Upper lobe of left lung (tissue), 6 donors: Measurements from ENCODE around the gene NALCN. TPM values are rescaled to one million over a fixed set of nuclear protein-coding genes. Genes with fewer than 3 reads are reported as not detected.

Experiments used
- ATAC-seq, 2 donors: fragments of 200-7000 bp; cut with Tn5 transposase; one replicate each; pipeline ENCODE4 v1.9.1; 2022; ENCODE audit warnings: mild to moderate bottlenecking in 2 of 2, moderate library complexity in 2 of 2; ENCODE audit not compliant: low FRiP score in 2 of 2
- DNase-seq, 2 donors: peaks; one replicate each; pipeline ENCODE4 v3.0.0-alpha.2; 2019 to 2020
- H3K27ac ChIP-seq, 4 donors: fragments of 200-600 bp; sonication (generic); one replicate each; pipeline ENCODE4 v1.5.1; 2016 to 2019
- H3K27me3 ChIP-seq, 4 donors: fragments of 200-600 bp; sonication (generic); one replicate each; pipeline ENCODE4 v1.5.1; 2017 to 2019
- H3K36me3 ChIP-seq, 4 donors: fragments of 200-600 bp; sonication (generic); one replicate each; pipeline ENCODE4 v1.5.1; 2016 to 2019
- H3K4me1 ChIP-seq, 4 donors: fragments of 200-600 bp; sonication (generic); one replicate each; pipeline ENCODE4 v1.5.1; 2018 to 2019
- H3K4me3 ChIP-seq, 4 donors: fragments of 200-600 bp; sonication (generic); one replicate each; pipeline ENCODE4 v1.5.1; 2017 to 2019; ENCODE audit warnings: mild to moderate bottlenecking in 2 of 4, moderate library complexity in 1 of 4
- H3K9me3 ChIP-seq, 4 donors: fragments of 200-600 bp; sonication (generic); one replicate each; pipeline ENCODE4 v1.5.1; 2018 to 2019
- EP300 ChIP-seq, 4 donors: sonication (generic); formaldehyde crosslinking; IDR thresholded peaks; one replicate each; pipeline ENCODE4 v1.5.1; 2017; ENCODE audit warnings: antibody characterized with exemption in 4 of 4, control low read depth in 2 of 4
- POLR2A ChIP-seq, 4 donors: fragments of 450-650 bp; IDR thresholded peaks; one replicate each; pipeline ENCODE4 v1.5.1; 2016 to 2017; ENCODE audit warnings: antibody characterized with exemption in 4 of 4, mild to moderate bottlenecking in 2 of 4
- POLR2AphosphoS5 ChIP-seq, 2 donors: sonication (generic); formaldehyde crosslinking; IDR thresholded peaks; one replicate each; pipeline ENCODE4 v1.5.1; 2017; ENCODE audit warnings: antibody characterized with exemption in 2 of 2
- WGBS, 2 donors: methylation state at CpG; one replicate each; pipeline ENCODE4 v1.1.5; 2017 to 2018; 5-methylcytosine and 5-hydroxymethylcytosine counted together
- total RNA-seq, 6 donors: library from RNA; depleted of rRNA in 4 of 6; stranded (reverse); fragments of >200 nt in 4 of 6; gene quantifications; one replicate each; pipeline versions ENCODE4 v1.1.0 to v1.2.1, GENCODE V29; 2016 to 2021
- TF ChIP-seq, protein P1 (sequence below), 6 experiments: fragments of 450-650 bp in 4 of 6; fragments of 200-600 bp in 2 of 6; sonication (generic) in 2 of 6; IDR thresholded peaks; one replicate each; pipeline ENCODE4 v1.5.1; 2016 to 2019; ENCODE audit warnings: antibody characterized with exemption in 6 of 6
- donor health status: DM: no; HTN: no; CAD: no; lungs with moderate emphysema.
- donor health status: DM: no; HTN: yes; CAD: no; lungs with severe emphysema.

Gene NALCN
- total RNA-seq, 6 donors from 2014 or later: under 0.01 to 1.8 (median 1.1) TPM

DNA sequence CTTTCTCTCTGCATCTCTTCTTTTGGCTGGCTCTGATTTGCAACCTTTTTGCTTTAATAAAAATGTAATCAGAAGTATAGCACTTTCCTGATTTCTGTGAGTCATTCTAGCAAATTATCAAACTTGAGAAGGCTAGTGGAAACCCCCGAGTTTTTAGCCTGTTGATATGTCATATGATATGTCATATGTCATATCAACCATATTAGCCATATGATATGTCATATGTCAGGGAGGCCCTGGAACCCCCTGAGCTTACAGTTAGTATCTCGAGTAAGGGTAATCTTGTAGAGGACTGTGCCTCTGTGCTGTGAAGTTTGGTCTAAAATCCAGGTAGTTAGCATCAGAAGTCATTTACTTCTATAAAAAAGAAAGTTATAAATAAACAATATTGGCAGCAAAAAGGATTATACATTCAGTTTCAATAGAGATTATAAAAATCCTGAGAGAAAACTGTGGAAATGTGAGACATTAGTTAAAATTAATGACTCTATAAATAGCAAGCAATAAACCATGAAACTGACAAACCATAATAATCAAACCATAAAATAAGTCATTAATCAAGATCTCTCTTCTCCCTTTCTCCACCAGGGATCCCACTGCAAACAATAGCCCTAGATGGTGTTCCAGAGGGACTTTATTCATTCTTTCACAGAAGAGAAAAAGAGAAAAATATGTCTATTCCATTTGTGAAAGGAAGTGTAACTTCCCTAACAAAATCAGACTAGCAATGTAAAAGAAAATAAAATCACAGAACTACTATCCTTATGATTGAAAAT lies 167.4 kb downstream of the NALCN start:
- no peak for TF ChIP-seq POLR2AphosphoS5 (IDR thresholded peaks at IDR 0.05)
- no peak for ATAC-seq
- Histone ChIP-seq H3K9me3 (peaks cover 0 to 7% (median 4%) of the 10 kb centered on the region in 4 donors), H3K36me3 (no peaks in the 10 kb centered on the region), H3K4me3 (no peak overlapping the region), H3K27ac (no peak overlapping the region), H3K27me3 (no peaks in the 10 kb centered on the region), H3K4me1 (no peaks in the 10 kb centered on the region)
- DNase-seq: no peak
- 78 to 83% methylated on average over 2 of the region's 2 CpGs for WGBS, 2 donors

GRCh38 chr13:101242720-101243119 lies 173.6 kb downstream of the NALCN start:
- H3K27me3 ChIP-seq: no peaks in the 10 kb centered on the region
- TF ChIP-seq POLR2A (IDR thresholded peaks at IDR 0.05): no peak
- no peaks in the 10 kb centered on the region for H3K4me1 ChIP-seq
- no peaks in the 10 kb centered on the region for H3K36me3 ChIP-seq
- DNase-seq (no peak), ATAC-seq (no peak)
- H3K9me3 ChIP-seq: no peaks in the 10 kb centered on the region
- H3K27ac ChIP-seq: no peak overlapping the region
- H3K4me3 ChIP-seq: no peak overlapping the region

- DNase-seq (no peak), ATAC-seq (no peak)
- TF ChIP-seq POLR2A (IDR thresholded peaks at IDR 0.05) (no peak), POLR2AphosphoS5 (IDR thresholded peaks at IDR 0.05) (no peak), EP300 (IDR thresholded peaks at IDR 0.05) (no peak)
- TF ChIP-seq, protein P1, sequence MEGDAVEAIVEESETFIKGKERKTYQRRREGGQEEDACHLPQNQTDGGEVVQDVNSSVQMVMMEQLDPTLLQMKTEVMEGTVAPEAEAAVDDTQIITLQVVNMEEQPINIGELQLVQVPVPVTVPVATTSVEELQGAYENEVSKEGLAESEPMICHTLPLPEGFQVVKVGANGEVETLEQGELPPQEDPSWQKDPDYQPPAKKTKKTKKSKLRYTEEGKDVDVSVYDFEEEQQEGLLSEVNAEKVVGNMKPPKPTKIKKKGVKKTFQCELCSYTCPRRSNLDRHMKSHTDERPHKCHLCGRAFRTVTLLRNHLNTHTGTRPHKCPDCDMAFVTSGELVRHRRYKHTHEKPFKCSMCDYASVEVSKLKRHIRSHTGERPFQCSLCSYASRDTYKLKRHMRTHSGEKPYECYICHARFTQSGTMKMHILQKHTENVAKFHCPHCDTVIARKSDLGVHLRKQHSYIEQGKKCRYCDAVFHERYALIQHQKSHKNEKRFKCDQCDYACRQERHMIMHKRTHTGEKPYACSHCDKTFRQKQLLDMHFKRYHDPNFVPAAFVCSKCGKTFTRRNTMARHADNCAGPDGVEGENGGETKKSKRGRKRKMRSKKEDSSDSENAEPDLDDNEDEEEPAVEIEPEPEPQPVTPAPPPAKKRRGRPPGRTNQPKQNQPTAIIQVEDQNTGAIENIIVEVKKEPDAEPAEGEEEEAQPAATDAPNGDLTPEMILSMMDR (IDR thresholded peaks at IDR 0.05): no peak
- Histone ChIP-seq H3K4me3 (no peak overlapping the region), H3K9me3 (no peaks in the 10 kb centered on the region), H3K27me3 (no peaks in the 10 kb centered on the region), H3K4me1 (no peaks in the 10 kb centered on the region), H3K27ac (no peak overlapping the region), H3K36me3 (no peaks in the 10 kb centered on the region)
These were observed 177.8 kb downstream of the NALCN start for GRCh38 chr13:101238555-101238954.

DNA sequence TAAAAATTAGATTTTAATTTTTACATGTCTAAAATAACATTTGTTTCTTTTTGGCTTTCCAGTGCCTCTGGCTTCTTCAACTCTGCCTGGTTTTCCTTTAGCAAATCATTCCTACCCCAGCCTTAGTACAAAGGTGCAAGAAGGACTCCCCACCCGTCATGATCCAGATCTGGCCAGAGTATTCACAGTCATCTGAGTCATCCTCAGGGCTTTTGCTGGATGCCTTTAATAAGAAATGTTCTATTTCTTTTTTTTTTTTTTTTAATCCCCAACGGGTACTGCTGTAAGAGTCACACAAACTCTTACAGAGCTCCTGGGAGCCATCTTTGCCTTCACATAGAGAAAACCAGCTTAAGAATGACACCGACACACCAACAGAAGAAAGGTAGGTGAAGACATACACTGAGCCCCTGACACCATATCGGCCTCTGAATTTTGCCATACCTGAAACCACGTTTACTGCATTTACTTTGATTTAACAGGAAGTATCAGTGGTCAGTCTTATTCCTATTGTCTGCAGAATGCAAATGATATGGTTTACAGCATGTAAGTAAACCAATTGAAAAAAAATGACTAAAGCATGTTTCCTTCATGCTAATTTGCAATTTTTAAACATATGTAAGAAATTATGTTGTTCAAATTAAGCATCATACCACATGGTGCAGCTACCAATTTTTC lies 184.4 kb downstream of the NALCN start:
- 66 to 74% methylated on average over 5 of the region's 5 CpGs for WGBS, 2 donors
- Histone ChIP-seq H3K36me3 (no peaks in the 10 kb centered on the region), H3K4me1 (no peaks in the 10 kb centered on the region), H3K4me3 (no peak overlapping the region), H3K27ac (no peak overlapping the region), H3K9me3 (no peaks in the 10 kb centered on the region), H3K27me3 (no peaks in the 10 kb centered on the region)
- TF ChIP-seq EP300 (IDR thresholded peaks at IDR 0.05): no peak
- TF ChIP-seq, protein P1 (IDR thresholded peaks at IDR 0.05): no peak
- no peak for TF ChIP-seq POLR2AphosphoS5 (IDR thresholded peaks at IDR 0.05)
- no peak for TF ChIP-seq POLR2A (IDR thresholded peaks at IDR 0.05)
- DNase-seq (no peak), ATAC-seq (no peak)

DNA sequence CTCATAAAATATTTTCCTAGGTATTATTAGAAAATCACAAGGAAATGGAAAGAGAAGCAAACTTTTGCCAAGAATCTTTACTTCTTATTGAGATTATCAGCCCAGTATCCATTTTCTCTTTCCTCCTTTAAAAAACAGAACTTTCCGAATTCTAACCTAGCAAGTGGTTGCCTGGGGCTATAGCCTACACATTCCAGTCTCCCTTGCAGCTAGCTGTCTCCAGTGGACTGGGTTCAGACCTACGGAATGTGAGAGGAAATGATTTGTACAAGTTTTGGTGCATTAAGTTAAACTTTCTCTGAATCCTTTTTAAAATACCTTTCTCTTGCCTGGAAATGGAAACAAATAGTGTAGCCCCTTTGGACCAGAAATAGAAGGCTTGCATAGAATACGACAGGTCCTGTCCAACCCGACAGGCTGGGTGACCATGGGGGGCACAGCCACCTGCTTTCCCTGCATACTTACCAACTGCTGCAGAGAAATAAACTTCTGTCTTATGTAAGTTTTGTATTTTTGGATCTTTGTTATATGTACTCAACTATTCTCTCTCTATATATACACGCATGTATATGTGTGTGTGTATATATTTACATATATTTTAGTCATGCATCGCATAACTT lies 185.9 kb downstream of the NALCN start:
- ATAC-seq (no peak), DNase-seq (no peak)
- Histone ChIP-seq H3K4me1 (no peaks in the 10 kb centered on the region), H3K9me3 (no peaks in the 10 kb centered on the region), H3K27me3 (no peaks in the 10 kb centered on the region), H3K4me3 (no peak overlapping the region), H3K36me3 (no peaks in the 10 kb centered on the region), H3K27ac (no peak overlapping the region)
- 74 to 79% methylated on average over 6 of the region's 6 CpGs for WGBS, 2 donors
- TF ChIP-seq, protein P1 (IDR thresholded peaks at IDR 0.05): no peak
- no peak for TF ChIP-seq EP300 (IDR thresholded peaks at IDR 0.05)
- TF ChIP-seq POLR2A (IDR thresholded peaks at IDR 0.05): no peak
- no peak for TF ChIP-seq POLR2AphosphoS5 (IDR thresholded peaks at IDR 0.05)
